HG02588 (cell line): ENCODE data around the gene LRFN2.

Source experiments
- ATAC-seq: cut with Tn5 transposase; IDR thresholded peaks from one replicate; pipeline ENCODE4 v1.9.1; 2021; ENCODE audit warnings: mild to moderate bottlenecking, moderate library complexity; ENCODE audit not compliant: unreplicated experiment

Gene LRFN2

GRCh38 chr6:40439026-40439800 lies 148.0 kb downstream of the LRFN2 start:
- ATAC-seq: no peak

DNA sequence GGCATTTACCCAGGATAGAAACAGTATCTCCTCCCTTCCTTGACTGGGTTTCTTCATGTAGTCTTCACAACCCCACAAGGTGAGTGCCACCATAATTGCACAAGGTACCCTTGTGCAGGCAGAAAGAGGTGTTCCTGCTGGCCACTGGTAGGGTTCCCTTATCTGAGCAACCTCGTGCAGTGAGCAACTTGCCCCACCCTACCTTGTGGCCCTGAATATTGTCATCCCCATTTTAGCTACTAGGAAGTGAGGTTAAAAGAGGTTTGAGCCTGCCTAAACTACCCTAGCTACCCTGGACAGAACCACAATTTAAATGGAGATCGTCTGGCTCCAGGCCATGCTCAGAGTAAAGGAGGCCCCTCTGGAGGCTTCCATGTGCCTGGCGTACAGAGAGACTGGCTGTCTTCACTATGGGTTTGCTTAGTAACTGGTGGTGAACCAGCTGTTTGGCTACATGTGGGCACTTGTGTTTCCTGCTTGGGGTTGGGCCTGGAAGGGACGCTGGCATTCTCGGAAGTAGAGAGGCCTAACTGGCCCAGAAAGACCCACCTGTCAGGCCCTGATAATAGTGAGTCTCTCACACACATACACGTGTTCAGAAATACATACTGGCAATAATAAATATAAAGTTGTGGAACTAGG lies 148.8 kb downstream of the LRFN2 start:
- ATAC-seq: no peak

- ATAC-seq: no peak
Observed at GRCh38 chr6:40437631-40438030, 149.5 kb downstream of the LRFN2 start.

DNA sequence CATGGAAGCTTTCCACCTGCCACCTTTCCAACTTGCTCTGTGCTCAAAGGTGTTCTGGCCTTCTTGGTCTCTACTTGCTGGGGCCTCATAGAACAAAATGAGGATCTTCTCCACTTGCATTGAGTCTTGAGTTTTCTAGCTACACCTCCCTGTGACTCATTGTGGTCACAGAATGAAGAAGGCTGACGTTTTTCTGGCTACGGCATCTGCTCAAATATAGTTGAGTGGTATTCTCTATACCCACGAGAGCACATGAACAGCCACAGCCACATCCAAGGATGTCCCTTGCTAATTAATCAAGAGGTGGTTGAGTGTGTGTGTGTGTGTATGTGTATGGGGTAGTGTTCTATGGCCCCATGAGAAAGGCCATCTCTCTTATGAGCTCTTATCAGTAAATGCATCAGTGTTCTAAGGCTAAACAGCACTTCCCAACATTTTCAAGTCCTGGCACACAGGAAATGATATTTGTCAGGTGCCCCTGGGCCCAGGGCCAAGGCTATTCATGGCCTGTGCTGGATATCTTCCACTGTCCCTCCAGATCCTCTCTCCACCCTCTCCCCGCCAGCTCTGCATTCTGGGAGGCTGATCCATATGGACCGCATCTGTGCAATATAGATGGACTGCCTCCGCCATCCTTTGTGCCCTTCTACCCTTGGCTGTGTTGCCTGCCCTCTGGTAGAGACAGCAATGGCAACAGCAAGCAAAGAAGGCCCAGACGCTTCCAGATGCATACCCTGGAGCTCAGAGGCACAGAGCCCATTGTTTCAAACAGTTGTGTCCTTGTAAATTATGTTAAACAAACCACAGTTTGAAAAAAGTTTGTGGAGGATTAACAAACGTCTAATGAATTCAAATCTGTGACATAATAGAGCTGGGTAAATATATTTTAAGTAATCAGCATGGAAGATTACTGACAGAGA lies 150.2 kb downstream of the LRFN2 start:
- no peak for ATAC-seq

- no peak for ATAC-seq
Observed at GRCh38 chr6:40432982-40433381, 154.2 kb downstream of the LRFN2 start.

DNA sequence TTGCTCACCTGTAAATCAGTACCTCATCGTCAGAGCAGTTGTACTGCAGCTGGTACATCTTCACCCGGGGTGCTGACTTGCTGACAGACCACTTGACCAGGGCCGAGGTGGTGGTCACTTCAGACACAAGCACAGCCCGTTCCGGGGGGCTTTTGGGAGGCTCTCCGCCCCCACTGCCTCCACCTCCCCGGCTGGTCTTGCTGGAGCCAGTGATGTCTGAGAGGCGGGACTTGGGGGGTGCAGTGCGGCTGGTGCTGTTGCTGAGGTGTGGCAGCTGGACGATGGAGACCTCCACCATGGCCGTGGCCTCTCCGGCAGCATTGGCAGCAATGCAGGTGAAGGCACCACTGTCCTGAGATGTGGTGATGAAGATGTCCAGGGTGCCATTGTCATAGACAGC lies 155.5 kb downstream of the LRFN2 start:
- ATAC-seq: no peak

DNA sequence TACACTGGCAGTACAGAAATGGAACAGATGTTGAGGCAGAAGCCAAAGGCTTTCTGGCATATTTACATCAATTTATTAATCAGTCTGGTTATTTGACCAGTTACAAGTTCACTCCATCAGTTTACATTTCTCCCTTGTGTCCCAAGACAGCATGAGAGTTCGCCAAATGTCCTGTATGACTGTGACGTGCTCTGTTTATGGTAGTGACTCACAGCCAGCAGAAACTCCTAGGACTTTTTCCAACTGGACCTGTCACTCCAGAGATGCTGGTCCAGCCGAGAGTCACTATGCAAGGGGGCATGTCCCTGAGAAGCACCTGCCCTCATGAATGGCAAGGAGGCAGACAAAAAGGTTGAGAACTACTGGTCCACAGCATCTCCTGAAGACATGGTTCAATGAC lies 160.0 kb downstream of the LRFN2 start:
- no peak for ATAC-seq

GRCh38 chr6:40426346-40427066 lies 160.7 kb downstream of the LRFN2 start:
- ATAC-seq: no peak

- no peak for ATAC-seq
Observed at GRCh38 chr6:40425192-40425919, 161.8 kb downstream of the LRFN2 start.

GRCh38 chr6:40422046-40422445 lies 165.1 kb downstream of the LRFN2 start:
- ATAC-seq: no peak

GRCh38 chr6:40419946-40420728 lies 167.0 kb downstream of the LRFN2 start:
- no peak for ATAC-seq

DNA sequence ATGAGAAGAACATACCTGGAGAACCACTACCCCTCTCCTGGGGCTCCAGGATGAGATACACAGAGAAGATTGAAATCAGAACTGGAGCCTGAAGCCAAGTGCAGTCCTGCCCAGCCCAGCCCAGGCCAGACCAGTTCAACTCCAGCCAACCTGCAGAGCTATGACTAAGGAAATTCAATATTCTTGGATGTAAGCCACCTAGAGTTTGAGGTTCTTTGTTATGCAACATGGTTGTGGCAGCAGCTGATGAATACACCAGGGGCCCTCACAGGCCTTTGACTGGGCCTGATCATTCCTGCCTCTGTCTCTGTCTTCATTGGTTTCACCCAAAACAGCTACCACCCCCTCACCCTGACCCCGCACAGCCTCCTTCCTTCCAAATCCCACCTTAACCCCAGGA lies 167.8 kb downstream of the LRFN2 start:
- no peak for ATAC-seq

- ATAC-seq: no peak
Observed at GRCh38 chr6:40417031-40417430, 170.1 kb downstream of the LRFN2 start.

GRCh38 chr6:40414617-40415016 lies 172.5 kb downstream of the LRFN2 start:
- no peak for ATAC-seq

GRCh38 chr6:40413239-40413638 lies 173.9 kb downstream of the LRFN2 start:
- no peak for ATAC-seq

DNA sequence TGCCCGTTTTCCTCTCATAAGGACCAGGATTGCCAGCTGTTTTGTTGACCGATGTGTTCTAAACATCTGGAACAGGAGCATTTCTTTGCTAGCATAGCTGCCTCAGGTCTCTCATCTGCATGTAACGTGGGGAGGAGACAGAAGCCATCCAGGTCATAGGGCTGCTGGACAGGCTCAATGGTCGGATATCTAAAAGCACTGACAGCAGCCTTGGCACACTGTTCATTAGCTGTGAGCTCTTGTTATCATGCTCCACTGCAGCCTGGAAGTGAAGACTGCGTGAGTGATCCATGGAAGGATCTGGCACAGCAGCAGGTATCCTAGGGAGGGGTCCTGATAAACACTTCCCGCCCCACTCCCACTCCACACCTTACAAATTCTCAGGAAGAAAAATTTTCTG lies 175.3 kb downstream of the LRFN2 start:
- no peak for ATAC-seq

GRCh38 chr6:40410821-40411220 lies 176.3 kb downstream of the LRFN2 start:
- no peak for ATAC-seq

DNA sequence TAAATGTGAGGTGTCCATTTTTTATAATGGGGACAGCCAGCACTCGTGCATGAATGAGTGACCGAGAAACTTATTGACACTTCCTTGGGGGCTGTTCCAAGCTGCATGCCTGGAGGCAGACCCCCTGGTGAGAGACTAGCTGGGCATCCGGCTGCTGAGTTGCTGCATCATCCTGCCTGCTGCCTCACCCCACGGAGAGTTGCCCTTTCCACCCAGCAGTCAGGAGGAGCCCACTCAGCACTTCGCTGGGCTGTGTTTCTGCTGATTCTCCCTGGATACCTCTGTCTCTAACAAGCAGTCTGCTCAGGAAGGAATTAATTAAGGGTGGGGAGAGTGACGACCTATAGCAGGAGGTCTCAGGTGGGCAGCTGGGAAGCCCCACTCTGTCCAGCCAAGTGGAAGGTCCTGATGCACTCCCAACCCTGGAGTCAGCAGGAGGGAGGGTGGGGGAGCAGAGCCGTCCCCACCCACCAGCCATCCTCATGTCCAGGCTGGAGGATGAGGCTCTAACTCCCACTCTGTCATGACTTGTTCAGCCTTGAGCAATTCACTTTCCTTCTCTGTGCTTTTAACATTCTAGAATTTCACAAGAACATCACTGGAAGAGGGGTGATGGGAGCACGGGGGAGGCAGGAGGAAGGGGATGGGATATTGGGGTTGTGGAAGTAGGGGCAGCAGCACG lies 177.3 kb downstream of the LRFN2 start:
- no peak for ATAC-seq
